Measurements from ENCODE around the gene PDPK1. TPM values are rescaled to one million over a fixed set of nuclear protein-coding genes. Genes with fewer than 3 reads are reported as not detected.
A peak's percentile ranks its signal among the peaks of the same experiment; 100 is the strongest.

The PDPK1 gene
- total RNA-seq, 4 donors from 2014 or later = 30.8 to 43.1 (median 36.5) TPM

DNA sequence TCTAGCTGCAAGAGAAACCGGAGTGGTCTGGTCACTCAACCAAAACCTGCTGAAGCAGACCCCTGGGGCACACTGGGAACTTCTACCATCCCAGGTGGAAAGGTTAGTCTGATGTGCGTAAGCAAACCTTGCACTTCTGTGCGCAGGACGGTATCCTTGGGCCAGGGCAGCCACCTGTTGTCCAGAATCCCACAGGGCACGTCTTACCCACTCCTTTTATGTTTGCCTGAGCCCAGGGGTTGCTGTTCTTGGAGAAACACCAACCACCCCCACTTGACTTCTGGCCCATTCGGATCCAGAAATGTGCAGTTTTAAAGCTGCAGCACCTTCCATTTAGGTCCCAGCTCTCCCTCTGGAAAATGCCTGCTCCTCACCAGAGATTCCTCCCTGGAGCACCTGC, 44.2 kb upstream of the PDPK1 start:
- H3K9me3 ChIP-seq = no peaks in the 10 kb centered on the region
- TF ChIP-seq POLR2AphosphoS5 (IDR thresholded peaks at IDR 0.05) (no peak), EP300 (IDR thresholded peaks at IDR 0.05) (no peak)
- TF ChIP-seq, protein P1, sequence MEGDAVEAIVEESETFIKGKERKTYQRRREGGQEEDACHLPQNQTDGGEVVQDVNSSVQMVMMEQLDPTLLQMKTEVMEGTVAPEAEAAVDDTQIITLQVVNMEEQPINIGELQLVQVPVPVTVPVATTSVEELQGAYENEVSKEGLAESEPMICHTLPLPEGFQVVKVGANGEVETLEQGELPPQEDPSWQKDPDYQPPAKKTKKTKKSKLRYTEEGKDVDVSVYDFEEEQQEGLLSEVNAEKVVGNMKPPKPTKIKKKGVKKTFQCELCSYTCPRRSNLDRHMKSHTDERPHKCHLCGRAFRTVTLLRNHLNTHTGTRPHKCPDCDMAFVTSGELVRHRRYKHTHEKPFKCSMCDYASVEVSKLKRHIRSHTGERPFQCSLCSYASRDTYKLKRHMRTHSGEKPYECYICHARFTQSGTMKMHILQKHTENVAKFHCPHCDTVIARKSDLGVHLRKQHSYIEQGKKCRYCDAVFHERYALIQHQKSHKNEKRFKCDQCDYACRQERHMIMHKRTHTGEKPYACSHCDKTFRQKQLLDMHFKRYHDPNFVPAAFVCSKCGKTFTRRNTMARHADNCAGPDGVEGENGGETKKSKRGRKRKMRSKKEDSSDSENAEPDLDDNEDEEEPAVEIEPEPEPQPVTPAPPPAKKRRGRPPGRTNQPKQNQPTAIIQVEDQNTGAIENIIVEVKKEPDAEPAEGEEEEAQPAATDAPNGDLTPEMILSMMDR (IDR thresholded peaks at IDR 0.05) = no peak
- WGBS, 2 donors (ENCODE audit: low coverage in 1 of 2) = 95 to 96% methylated on average over 5 to 6 of the region's 6 CpGs
- no peak for ATAC-seq
- no peak overlapping the region for H3K4me3 ChIP-seq
- H3K27me3 ChIP-seq = no peaks in the 10 kb centered on the region
- peaks cover 0 to 19% (median 15%) of the 10 kb centered on the region in 3 donors for H3K4me1 ChIP-seq
- no peak overlapping the region for H3K27ac ChIP-seq
- peaks cover 0 to 49% of the 10 kb centered on the region in 2 donors for H3K36me3 ChIP-seq

DNA sequence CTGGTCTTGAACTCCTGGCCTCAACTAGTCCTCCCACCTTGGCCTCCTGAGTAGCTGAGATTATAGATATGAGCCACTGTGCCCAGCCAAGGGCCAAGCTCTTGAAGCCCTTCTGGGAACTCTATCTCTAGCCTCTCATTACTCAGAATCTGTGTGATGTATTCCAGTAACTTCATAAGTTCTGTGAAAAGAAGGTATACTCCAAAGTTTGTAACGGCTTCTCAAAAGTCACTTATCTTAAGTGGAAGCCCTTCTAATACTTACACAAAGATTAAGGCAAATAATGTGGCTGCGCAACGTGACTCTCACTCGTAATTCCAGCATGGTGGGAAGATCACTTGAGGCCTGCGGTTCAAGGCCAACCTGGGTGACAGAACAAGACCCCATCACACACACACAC, 43.2 kb upstream of the PDPK1 start:
- WGBS, 2 donors (ENCODE audit: low coverage in 1 of 2) = 86 to 91% methylated on average over 5 of the region's 5 CpGs
- ATAC-seq = no peak
- Histone ChIP-seq H3K9me3 (no peaks in the 10 kb centered on the region), H3K36me3 (peaks cover 0 to 59% of the 10 kb centered on the region in 2 donors), H3K27ac (no peak overlapping the region), H3K4me3 (no peak overlapping the region), H3K4me1 (peaks cover 0 to 27% (median 15%) of the 10 kb centered on the region in 3 donors), H3K27me3 (no peaks in the 10 kb centered on the region)
- TF ChIP-seq, protein P1 (IDR thresholded peaks at IDR 0.05) = no peak
- TF ChIP-seq POLR2A (IDR thresholded peaks at IDR 0.05) (no peak), POLR2AphosphoS5 (IDR thresholded peaks at IDR 0.05) (no peak), EP300 (IDR thresholded peaks at IDR 0.05) (no peak)

DNA sequence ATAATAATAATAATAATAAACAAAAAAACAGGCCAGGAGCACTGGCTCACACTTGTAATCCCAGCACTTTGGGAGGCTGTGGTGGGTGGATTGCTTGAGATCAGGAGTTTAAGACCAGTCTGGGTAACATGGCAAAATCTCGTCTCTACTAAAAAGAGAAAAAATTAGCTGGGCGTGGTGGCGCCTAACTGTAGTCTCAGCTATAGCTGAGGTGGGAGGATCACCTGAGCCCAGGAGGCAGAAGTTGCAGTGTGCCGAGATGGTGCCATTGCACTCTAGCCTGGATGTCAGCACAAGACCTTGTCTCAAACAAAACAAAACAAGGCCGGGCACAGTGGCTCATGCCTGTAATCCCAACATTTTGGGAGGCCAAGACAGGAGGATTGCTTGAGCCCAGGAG, 42.8 kb upstream of the PDPK1 start:
- peaks cover 0 to 59% of the 10 kb centered on the region in 2 donors for H3K36me3 ChIP-seq
- H3K4me1 ChIP-seq = peaks cover 0 to 27% (median 15%) of the 10 kb centered on the region in 3 donors
- 93% methylated on average over 5 of the region's 5 CpGs; no CpG with 5 or more reads in 1 of the 2 donors for WGBS, 2 donors (ENCODE audit: low coverage in 1 of 2)
- no peak for ATAC-seq
- H3K9me3 ChIP-seq = no peaks in the 10 kb centered on the region
- H3K4me3 ChIP-seq = no peak overlapping the region
- no peak for TF ChIP-seq EP300 (IDR thresholded peaks at IDR 0.05)
- TF ChIP-seq, protein P1 (IDR thresholded peaks at IDR 0.05) = no peak
- no peak for TF ChIP-seq POLR2A (IDR thresholded peaks at IDR 0.05)
- TF ChIP-seq POLR2AphosphoS5 (IDR thresholded peaks at IDR 0.05) = no peak
- no peaks in the 10 kb centered on the region for H3K27me3 ChIP-seq
- H3K27ac ChIP-seq = no peak overlapping the region

- 88% methylated on average over 17 of the region's 62 CpGs; no CpG with 5 or more reads in 1 of the 2 donors for WGBS, 2 donors (ENCODE audit: low coverage in 1 of 2)
Observed at GRCh38 chr16:2496223-2497115, 41.4 kb upstream of the PDPK1 start.

More at GRCh38 chr16:2496223-2497115, 41.4 kb upstream of the PDPK1 start:
- Histone ChIP-seq H3K4me3 (no peak overlapping the region), H3K4me1 (peaks cover 0 to 35% (median 20%) of the 10 kb centered on the region in 3 donors), H3K27ac (peak overlapping the region in 2 of 4 donors; percentile 46 to 49), H3K9me3 (no peaks in the 10 kb centered on the region), H3K36me3 (peaks cover 0 to 53% of the 10 kb centered on the region in 2 donors), H3K27me3 (no peaks in the 10 kb centered on the region)
- no peak for ATAC-seq
- TF ChIP-seq EP300 (IDR thresholded peaks at IDR 0.05) = no peak
- no peak for TF ChIP-seq POLR2A (IDR thresholded peaks at IDR 0.05)
- no peak for TF ChIP-seq POLR2AphosphoS5 (IDR thresholded peaks at IDR 0.05)
- TF ChIP-seq, protein P1 (IDR thresholded peaks at IDR 0.05) = no peak

Measured in gastroesophageal sphincter (tissue), 4 donors.